Dermis blood vessel endothelial cell (primary cell): ENCODE measurements around the gene ZNF521. TPM values are rescaled to one million over a fixed set of nuclear protein-coding genes. Genes with fewer than 3 reads are reported as not detected.
A peak's percentile ranks its signal among the peaks of the same experiment; 100 is the strongest.

ENCODE experiments used
- DNase-seq: peaks from one replicate; pipeline ENCODE4 v3.0.0; 2010
- total RNA-seq: library from RNA; depleted of rRNA; stranded (reverse); fragments of >200 nt; gene quantifications from 2 replicates; pipeline ENCODE4 v1.2.3, GENCODE V29; 2014

ZNF521 gene
- total RNA-seq, 1 donor from 2014 or later = 188 TPM

DNA sequence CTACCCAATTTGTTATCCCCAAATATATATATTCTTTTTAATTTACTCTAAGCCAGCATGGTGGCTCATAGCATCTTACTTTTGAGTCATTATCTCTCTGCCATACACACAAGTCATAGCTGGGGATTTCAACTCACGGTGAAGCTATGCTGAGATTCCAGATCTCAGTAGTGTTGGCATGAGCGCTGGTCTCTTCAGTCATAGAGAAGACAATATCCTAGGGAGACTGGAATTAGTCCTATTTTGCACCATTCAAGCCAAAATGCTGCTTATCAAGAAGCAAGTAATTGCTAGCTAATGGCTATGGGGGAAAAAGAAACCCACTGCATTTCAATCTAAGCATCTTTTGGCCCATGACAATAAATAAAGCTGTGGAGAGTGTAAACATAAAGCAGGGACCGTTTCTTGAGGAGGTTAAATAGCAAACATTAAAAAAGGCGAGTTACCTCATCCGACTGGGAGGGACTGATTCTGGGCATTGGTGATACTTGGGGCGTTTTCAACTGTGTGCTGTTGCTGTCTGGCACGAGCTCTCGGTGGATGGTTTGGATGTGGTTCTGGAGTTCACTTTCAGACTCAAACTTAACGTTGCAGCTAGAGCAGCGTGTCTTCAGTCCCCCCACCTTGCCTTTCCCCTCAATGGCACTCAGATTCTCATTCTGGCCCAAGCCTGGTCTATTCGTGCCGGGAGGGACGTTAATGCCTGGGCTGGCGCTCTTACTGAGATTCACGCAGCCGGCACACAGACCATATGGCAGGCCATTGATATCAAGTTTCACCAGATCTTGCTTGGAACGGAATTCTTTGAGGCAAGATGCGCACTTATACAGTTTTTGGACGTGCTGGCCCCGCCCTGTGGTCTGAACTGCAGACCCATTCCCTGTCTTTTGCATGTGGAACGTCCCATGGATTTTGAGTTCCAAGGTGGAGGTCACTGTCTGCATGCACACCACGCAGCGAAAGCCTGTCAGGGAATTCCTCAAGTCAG is 127.8 kb downstream of the ZNF521 start:
- no peak for DNase-seq

DNA sequence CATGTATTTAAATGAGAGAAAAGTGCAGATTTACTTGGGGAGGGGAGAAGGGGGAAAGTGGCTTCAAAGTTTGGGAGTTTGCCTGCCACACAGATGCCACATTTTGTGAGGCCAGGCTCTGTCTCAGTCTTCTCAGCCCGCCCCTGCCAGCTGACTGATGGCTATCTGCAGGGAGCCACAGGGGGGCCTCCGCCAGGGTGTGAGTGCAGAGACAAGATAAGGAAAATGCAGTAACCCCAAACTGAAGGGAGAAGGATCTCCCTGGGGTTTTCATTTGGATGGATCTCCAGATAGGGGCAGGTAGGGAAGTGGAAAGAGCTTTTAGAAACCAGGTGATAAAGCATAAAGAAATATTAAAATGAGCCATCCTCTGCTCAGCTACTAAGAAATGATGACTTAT is 128.8 kb downstream of the ZNF521 start:
- no peak for DNase-seq

- DNase-seq = no peak
Measured at GRCh38 chr18:25222648-25223047, 129.3 kb downstream of the ZNF521 start.

DNA sequence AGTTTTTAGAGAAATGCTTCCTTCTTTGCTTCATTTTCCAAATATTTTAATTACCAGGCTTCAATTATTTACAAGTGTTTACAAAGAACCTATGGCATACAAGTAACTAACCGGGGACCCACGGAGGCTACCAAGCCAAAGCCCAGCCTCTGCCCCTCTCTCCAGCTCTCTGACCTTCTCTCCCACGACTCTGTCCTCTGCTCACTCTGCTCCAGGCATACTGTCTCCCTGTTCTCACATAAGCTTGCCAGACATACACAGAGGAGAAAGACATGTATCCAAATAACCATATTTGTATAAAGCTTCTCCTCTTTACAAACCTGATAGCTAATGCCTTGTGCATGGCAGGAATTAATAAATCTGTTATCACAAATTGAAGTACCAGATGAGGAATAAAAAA is 141.3 kb downstream of the ZNF521 start:
- no peak for DNase-seq

- DNase-seq = no peak
Measured at GRCh38 chr18:25192065-25192464, 159.9 kb downstream of the ZNF521 start.

- peak; percentile 57 for DNase-seq
Measured at GRCh38 chr18:25190472-25190871, 161.5 kb downstream of the ZNF521 start.

GRCh38 chr18:25189391-25190185 is 162.4 kb downstream of the ZNF521 start:
- no peak for DNase-seq

DNA sequence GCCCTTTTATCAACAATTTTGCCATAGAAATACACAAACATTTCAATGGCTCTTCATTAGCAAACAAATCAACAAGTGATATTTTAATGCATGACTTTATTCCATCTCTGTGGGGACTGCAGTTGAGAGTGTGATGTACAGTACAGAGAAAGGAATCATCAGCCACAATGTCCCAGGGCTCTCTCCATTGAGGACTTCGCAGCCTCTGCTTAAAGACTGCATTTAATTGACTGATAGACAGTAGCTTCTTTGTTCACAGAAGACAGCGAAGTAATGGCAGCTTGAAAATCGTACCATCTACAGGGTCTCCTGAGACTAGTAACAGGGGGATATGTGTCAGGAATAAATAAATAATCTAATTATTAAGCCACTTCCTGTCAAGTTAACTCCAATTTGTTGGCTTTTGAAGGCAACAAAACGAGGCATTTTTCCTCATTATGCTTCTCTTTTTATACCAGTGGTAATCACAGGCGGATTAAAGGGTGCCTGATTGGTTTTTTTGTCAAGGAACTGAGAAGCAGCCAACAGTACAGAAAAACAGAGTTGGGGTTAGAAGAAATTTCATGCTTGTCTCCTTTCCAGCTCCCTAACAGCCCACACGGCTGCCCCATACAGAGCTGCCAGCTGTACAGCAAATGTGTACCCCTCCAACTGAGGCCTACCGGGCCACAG is 164.3 kb downstream of the ZNF521 start:
- no peak for DNase-seq

GRCh38 chr18:25186871-25187270 is 165.1 kb downstream of the ZNF521 start:
- no peak for DNase-seq

- DNase-seq = no peak
Measured at GRCh38 chr18:25181993-25182392, 170.0 kb downstream of the ZNF521 start.

DNA sequence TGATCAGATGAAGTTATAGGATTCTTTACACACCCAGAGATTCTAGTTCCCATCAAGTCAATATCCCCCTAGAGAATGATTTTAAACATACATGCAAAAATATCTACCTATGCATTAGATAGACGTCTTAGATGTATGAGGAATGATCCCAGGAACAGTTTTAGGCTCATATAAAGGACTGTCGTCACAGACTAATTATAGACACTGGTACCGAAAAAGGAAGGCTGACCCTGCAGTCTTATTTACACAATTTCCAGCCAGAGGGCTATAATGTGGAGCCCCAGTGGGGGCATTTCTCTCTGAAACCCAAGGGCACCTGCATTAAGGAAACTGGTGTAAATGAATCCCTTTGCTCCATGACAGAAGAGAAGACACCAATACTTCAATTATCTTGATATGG is 170.4 kb downstream of the ZNF521 start:
- no peak for DNase-seq

DNA sequence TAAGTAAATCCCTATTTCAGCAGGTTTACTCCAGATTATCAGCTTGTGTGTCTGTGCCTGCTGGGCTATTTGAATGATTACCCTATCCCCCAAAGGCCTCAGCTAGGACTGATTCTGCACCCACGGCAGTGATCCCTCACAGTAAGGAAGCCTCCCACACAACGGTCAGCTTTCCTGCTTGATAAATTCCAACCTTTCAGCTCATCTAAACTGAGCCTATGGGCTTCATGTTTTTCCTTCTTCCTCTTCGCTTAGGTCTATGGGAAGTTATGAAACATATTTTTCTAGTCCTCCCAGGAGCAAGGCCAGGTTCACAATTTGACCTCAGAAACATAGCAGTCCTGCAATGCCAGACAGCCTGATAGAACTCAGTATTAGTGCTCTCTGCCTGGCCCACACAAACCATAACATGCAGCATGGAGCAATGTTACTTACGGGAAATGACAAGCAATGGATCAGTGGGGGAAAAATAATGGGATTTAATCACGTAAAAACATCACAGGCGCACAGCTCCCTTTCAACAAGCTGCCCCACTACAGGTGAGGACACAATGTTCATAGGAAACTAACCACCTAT is 170.9 kb downstream of the ZNF521 start:
- no peak for DNase-seq

GRCh38 chr18:25177631-25178030 is 174.3 kb downstream of the ZNF521 start:
- no peak for DNase-seq

- DNase-seq = no peak
Measured at GRCh38 chr18:25176518-25177042, 175.4 kb downstream of the ZNF521 start.

DNA sequence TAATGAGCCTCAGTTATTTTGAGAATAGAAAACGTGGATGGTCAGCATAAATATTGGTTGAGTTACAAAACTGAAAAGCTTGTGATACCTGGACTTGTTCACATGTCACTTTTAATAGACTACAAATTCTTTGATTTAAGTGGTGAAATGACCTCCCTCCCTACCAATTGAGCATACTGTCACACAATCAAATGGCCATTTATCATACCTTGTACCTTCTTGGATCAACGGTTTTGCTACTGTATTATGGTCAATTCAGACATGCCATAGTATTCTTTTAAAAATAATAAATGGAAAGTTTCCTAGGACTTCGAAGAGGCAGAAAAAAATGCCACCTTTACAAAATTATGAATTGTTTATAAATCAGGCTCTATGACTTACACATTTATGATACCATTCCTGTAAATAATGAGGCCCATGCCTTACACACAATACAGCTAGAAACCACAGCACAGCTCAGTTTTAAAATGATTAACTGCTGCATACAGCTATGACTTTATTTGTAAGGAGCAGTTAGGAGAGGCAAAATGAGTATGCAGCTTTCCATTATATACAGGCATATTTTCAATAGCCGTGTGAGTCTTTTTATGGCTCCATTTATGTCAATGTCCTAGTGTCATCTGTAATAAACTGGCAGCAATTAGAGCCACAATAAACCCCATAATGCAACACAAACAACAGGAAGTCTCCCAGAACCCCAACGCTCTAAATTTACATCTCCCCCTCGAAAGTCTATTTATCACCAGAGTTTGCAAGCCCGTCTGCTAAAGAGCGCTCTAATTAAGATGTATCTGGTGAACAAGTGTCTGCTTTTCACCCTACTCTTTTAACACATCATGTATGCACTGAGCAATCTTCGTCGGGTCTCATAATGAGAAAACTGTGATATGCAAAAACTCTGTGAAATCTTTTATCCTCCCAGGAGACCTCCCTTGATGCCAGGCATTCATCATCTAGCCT is 176.1 kb downstream of the ZNF521 start:
- no peak for DNase-seq

DNA sequence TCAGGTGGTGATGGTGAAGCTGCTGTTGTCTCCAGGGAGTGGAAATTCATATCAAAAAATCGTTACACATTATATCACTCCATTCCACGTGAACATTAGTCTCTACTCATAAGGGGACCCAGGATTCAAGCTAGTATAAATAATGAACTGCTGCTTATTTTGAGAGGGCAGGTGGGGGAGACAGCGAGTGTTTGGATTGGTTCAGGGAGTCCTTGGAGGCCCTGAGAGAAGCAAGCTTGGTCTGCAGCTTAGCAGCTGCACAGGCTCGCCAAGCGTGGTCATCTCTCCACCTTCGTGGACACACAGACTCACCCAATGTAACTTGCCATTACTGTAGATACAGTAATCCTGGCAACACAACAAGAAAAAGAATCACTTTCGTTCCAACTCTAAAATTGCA is 177.6 kb downstream of the ZNF521 start:
- DNase-seq = no peak

DNA sequence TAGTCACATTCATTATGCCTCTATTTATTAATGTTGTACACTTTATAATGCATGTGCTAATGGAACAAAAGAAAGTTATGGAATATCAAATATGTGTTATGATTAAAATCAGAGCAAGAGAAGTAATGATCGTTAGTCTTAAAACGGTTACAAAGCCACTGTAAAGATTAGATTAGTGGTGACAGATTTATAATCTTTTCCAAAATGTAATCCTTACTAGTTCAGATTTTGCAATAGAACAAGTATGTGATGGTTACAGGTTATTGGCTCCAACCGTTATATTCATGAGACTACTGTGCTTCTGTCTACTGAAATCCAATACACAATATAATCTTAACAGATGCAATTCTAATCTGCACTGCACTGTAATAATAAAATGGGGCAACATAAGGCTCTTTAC is 180.6 kb downstream of the ZNF521 start:
- DNase-seq = no peak

DNA sequence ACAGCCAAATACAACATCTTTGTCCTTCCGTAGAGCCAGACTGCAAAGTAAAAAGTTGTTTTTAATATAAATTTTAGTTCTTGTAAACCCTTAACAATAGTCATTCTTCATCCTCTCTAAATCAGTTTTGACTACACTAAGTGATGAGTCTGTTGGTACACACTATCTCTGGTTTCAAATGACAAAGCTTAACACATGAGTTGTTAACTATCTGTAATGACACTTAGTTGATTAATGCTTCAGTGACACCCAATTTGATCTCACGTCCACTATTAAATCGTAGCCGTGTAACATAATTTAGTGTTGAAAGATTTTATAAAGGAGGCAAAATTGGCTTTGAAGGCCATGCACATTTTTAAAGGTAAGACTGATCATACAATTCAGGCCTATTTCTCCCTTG is 181.6 kb downstream of the ZNF521 start:
- DNase-seq = no peak

DNA sequence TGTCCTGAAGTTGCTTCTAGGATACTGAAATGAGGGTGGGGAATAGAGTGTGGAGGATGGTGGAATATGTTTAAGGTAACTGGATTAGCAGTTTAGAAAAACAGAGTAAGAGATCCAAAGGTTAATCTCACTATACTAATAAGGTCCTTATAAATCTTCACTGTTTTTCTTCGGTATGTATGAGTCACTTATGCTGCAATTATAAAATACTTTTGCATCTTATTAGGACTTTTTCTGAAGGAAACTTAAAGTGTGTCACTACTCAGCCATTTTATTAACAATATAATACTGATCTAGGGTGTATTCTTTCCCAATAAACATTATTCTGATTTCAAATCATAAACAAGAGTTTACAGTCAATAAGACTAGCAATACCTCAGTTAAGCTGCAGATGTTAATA is 182.3 kb downstream of the ZNF521 start:
- DNase-seq = no peak

DNA sequence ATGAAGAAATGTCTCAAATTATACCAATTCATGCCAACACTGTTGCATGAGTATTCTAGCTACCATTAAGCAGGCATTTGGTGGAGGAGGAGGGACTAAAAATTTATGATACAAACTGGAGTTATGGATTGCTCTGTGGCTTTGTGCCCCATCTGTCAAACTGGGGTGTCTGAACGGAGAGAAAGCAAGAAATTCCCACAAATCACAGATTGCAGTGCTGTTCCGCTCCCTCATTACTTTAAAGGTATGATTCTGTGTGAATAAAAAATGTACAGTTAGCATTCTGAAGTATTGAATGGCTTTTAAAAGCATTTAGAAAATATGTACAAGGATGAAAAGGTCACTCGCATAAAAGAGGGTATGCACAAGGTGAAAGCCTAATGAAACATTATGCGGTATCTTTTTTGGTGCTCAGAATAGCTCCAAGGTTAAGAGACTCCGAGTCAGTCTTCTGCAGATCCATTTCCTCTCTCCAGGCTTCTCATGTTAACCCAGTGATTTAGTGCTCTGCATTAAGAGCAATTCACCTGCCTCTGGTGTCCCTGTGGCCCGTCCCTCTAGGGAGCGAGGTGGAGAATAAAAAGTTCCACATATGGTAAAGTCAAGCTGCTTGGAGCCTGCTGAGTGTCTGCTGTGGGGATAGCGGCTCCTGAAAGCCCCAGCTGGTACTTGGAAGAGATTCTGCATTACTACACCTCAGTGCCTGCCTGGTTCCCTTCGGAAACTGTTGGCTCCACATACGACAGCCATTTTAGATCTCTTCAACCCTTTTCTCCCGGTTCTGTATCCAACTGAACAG is 184.2 kb downstream of the ZNF521 start:
- DNase-seq = no peak
